Medulla oblongata (tissue), 1 donor: ENCODE results near the gene RNF38.
"Not testable (repeated sequence)": the region's sequence is repeated elsewhere in the genome, so short reads cannot be mapped to it uniquely, and the experiment has no call there.

Experiments used
- DNase-seq: peaks from one replicate; pipeline ENCODE4 v3.0.0-alpha.2; 2015; ENCODE audit errors: extremely low spot score

RNF38 gene

GRCh38 chr9:36399980-36400331 lies at the start of gene RNF38:
TSS of gene RNF38 (minus strand) at chr9:36400269. CDS start at chr9:36400108, 161 bp downstream.
- DNase-seq: no peak

GRCh38 chr9:36448555-36448954 lies 48.5 kb upstream of the RNF38 start:
- not testable (repeated sequence) for DNase-seq

GRCh38 chr9:36448017-36448416 lies 47.9 kb upstream of the RNF38 start:
- DNase-seq: no peak

- DNase-seq: not testable (repeated sequence)
These were observed 46.6 kb upstream of the RNF38 start for GRCh38 chr9:36446678-36447077.

GRCh38 chr9:36445800-36446361 lies 45.8 kb upstream of the RNF38 start:
- DNase-seq: no peak

GRCh38 chr9:36444203-36444602 lies 44.1 kb upstream of the RNF38 start:
- DNase-seq: no peak

GRCh38 chr9:36443581-36443980 lies 43.5 kb upstream of the RNF38 start:
- no peak for DNase-seq

GRCh38 chr9:36442710-36443109 lies 42.6 kb upstream of the RNF38 start:
- DNase-seq: no peak

- no peak for DNase-seq
These were observed 41.9 kb upstream of the RNF38 start for GRCh38 chr9:36441966-36442365.

- no peak for DNase-seq
These were observed 38.6 kb upstream of the RNF38 start for GRCh38 chr9:36438536-36439236.

- no peak for DNase-seq
These were observed 37.7 kb upstream of the RNF38 start for GRCh38 chr9:36437790-36438189.

GRCh38 chr9:36436909-36437308 lies 36.8 kb upstream of the RNF38 start:
- peak; percentile 68 for DNase-seq

GRCh38 chr9:36433386-36433785 lies 33.3 kb upstream of the RNF38 start:
- DNase-seq: no peak

- DNase-seq: no peak
These were observed 31.0 kb upstream of the RNF38 start for GRCh38 chr9:36431078-36431477.

- DNase-seq: no peak
These were observed 26.9 kb upstream of the RNF38 start for GRCh38 chr9:36426945-36427344.

- DNase-seq: no peak
These were observed 26.3 kb upstream of the RNF38 start for GRCh38 chr9:36426348-36426747.

- no peak for DNase-seq
These were observed 24.4 kb upstream of the RNF38 start for GRCh38 chr9:36424289-36425055.

- DNase-seq: peak; percentile 67
These were observed 23.1 kb upstream of the RNF38 start for GRCh38 chr9:36423206-36423605.

GRCh38 chr9:36416890-36417289 lies 16.8 kb upstream of the RNF38 start:
- no peak for DNase-seq

GRCh38 chr9:36415822-36416525 lies 15.9 kb upstream of the RNF38 start:
- DNase-seq: no peak

GRCh38 chr9:36411410-36411809 lies 11.3 kb upstream of the RNF38 start:
- DNase-seq: not testable (repeated sequence)

GRCh38 chr9:36409076-36409475 lies 9.0 kb upstream of the RNF38 start:
- DNase-seq: not testable (repeated sequence)
